H1 (cell line): Measurements from ENCODE around the gene TDP2. TPM values are rescaled to one million over a fixed set of nuclear protein-coding genes. Genes with fewer than 3 reads are reported as not detected.

Experiments used
- CEBPB ChIP-seq: IDR thresholded peaks from 2 replicates; pipeline ENCODE4 v1.6.1; 2012; ENCODE audit warnings: low read depth, low read length
- CREB1 ChIP-seq: IDR thresholded peaks from 2 replicates; pipeline ENCODE4 v1.6.1; 2012; ENCODE audit warnings: inconsistent platforms
- E2F6 ChIP-seq: IDR thresholded peaks from 2 replicates; pipeline ENCODE4 v1.6.1; 2012; ENCODE audit warnings: inconsistent platforms
- JUN ChIP-seq: IDR thresholded peaks from 2 replicates; pipeline ENCODE4 v1.6.1; 2011; ENCODE audit warnings: low read depth, mild to moderate bottlenecking, improper control_type of control experiment, low read length
- KDM4A ChIP-seq: IDR thresholded peaks from one replicate; pipeline ENCODE4 v1.7.1; 2012; ENCODE audit warnings: low read depth, mild to moderate bottlenecking, moderate library complexity, low read length, inconsistent platforms; ENCODE audit not compliant: severe bottlenecking
- MAX ChIP-seq: IDR thresholded peaks from 2 replicates; pipeline ENCODE4 v1.6.1; 2012; ENCODE audit warnings: inconsistent platforms
- NANOG ChIP-seq: IDR thresholded peaks from 2 replicates; pipeline ENCODE4 v1.6.1; 2011; ENCODE audit warnings: low read length, low read depth, mild to moderate bottlenecking, inconsistent platforms; ENCODE audit not compliant: insufficient read depth, poor library complexity, severe bottlenecking
- POLR2A ChIP-seq, 2 experiments: IDR thresholded peaks; 1 replicate in 1 of 2; 2 replicates in 1 of 2; pipeline ENCODE4 v1.6.1; 2011; ENCODE audit warnings: low read depth in 2 of 2, low read length in 2 of 2, mild to moderate bottlenecking in 2 of 2; ENCODE audit errors: control extremely low read depth in 1 of 2
- SAP30 ChIP-seq: fragments of 300-600 bp; sonication (generic); IDR thresholded peaks from 2 replicates; pipeline ENCODE4 v1.7.1; 2012; ENCODE audit warnings: low read length, moderate library complexity, mild to moderate bottlenecking, inconsistent platforms; ENCODE audit not compliant: insufficient read depth, insufficient replicate concordance
- SP4 ChIP-seq: IDR thresholded peaks from 2 replicates; pipeline ENCODE4 v1.6.1; 2012; ENCODE audit warnings: low read length, inconsistent platforms
- TCF12 ChIP-seq: IDR thresholded peaks from 2 replicates; pipeline ENCODE4 v1.6.1; 2011; ENCODE audit warnings: low read depth, mild to moderate bottlenecking, low read length
- YY1 ChIP-seq: IDR thresholded peaks from 2 replicates; pipeline ENCODE4 v1.6.1; 2011; ENCODE audit warnings: low read depth, mild to moderate bottlenecking, low read length
- polyA plus RNA-seq, 7 experiments: library from polyadenylated mRNA; depleted of rRNA in 3 of 7; stranded (reverse) in 5 of 7; unstranded in 2 of 7; fragments of >200 nt in 5 of 7; fragments of 200-250 nt in 2 of 7; gene quantifications; 1 replicate in 5 of 7; 2 replicates in 1 of 7; 4 replicates in 1 of 7; pipeline versions ENCODE4 v1.2.1 to v1.2.3, GENCODE V29; 2011 to 2013; ENCODE audit warnings: missing spikeins in 2 of 7, mixed read lengths in 2 of 7
- total RNA-seq: library from RNA; stranded (reverse); fragmentation: NEBNext Ultra II Directional; extraction: Animal tissue kit (Norgen Biotek cat#: 25700); gene quantifications from 2 replicates; pipeline ENCODE4 v1.2.1, GENCODE V29; 2021

Gene TDP2
- total and polyA plus RNA-seq, 2 of the 8 experiments (the other 6 are each of a cell fraction or from before 2014, with no cell fraction given) = 18.8 to 51.6 TPM

- TF ChIP-seq JUN (no peak), SP4 (no peak), CEBPB (no peak), KDM4A (no peak), E2F6 (no peak), NANOG (no peak), POLR2A (IDR thresholded peaks at IDR 0.05; ENCODE audit: control extremely low read depth in 1 of 2, low read depth in 2 of 2, low read length in 2 of 2) (no peak), MAX (no peak), TCF12 (no peak), YY1 (no peak), SAP30 (no peak), CREB1 (no peak)
Observed at GRCh38 chr6:24621626-24622289, 44.9 kb downstream of the TDP2 start (continued).
